ENCODE results near the gene SSH3. TPM values are rescaled to one million over a fixed set of nuclear protein-coding genes. Genes with fewer than 3 reads are reported as not detected.

The SSH3 gene
- total and polyA plus RNA-seq, 2 of the 4 experiments (the other 2 are of a cell fraction) = 7.3 to 26.7 TPM

- ChIA-PET POLR2A (ENCODE audit: unreplicated experiment) (no interaction called here), CTCF (interaction anchor here (1.0 kb wide), 1 partner anchor 13 kb away, joined by 3 read pairs; no protein-coding TSS in a partner anchor)
- Histone ChIP-seq H3K79me1 (ENCODE audit: low read depth in 1 of 2, low read length in 2 of 2) (peaks cover 31 to 100% of the 10 kb centered on the region in 2 experiments), H2BK120ac (ENCODE audit: low read depth, low read length) (no peak overlapping the region), H3K4me1 (ENCODE audit: control insufficient read depth, insufficient read depth, low read length) (peaks cover 32% of the 10 kb centered on the region), H3K14ac (replicated peaks; ENCODE audit: low read depth, low read length) (no peak overlapping the region), H4K91ac (ENCODE audit: insufficient read depth, low read depth, low read length) (peak overlapping the region; percentile 90; the same call in 1 of the 2 replicates), H4K8ac (ENCODE audit: low read depth in 2 of 2, low read length in 2 of 2) (no peak overlapping the region), H2AFZ (replicated peaks; ENCODE audit: low read length, poor library complexity) (no peak overlapping the region), H3K9me3 (ENCODE audit: control insufficient read depth, insufficient read depth, low read length) (no peaks in the 10 kb centered on the region), H3K36me3 (ENCODE audit: control insufficient read depth, insufficient read depth, low read length) (peaks cover 11% of the 10 kb centered on the region), H3K56ac (ENCODE audit: extremely low read depth, insufficient read depth, low read length) (no peak overlapping the region), H4K5ac (ENCODE audit: low read depth, low read length) (no peak overlapping the region; the same call in 1 of the 2 replicates), H3K9me1 (ENCODE audit: insufficient read depth, low read length) (peaks cover 26% of the 10 kb centered on the region), H2BK20ac (ENCODE audit: low read depth, low read length) (0 out of 2 replicates have a peak overlapping the region, but pooled peaks have one; percentile 6), H3K4me2 (ENCODE audit: low read depth, low read length) (no peak overlapping the region), H3K23ac (ENCODE audit: low read depth, low read length) (no peak overlapping the region), H4K20me1 (ENCODE audit: insufficient read depth, low read length) (peaks cover 25% of the 10 kb centered on the region), H3K27me3 (ENCODE audit: control insufficient read depth, insufficient read depth, low read length) (no peaks in the 10 kb centered on the region), H3K4me3 (ENCODE audit: insufficient read depth, low read depth, low read length) (no peak overlapping the region), H2AK5ac (ENCODE audit: low read depth, low read length) (peak overlapping the region; percentile 40), H2BK15ac (ENCODE audit: low read depth, low read length) (no peak overlapping the region), H3K27ac (ENCODE audit: insufficient read depth, low read length) (no peak overlapping the region), H3K9ac (ENCODE audit: low read depth, low read length) (no peak overlapping the region), H2BK5ac (ENCODE audit: low read depth, low read length, poor library complexity, severe bottlenecking) (no peak overlapping the region), H2AK9ac (replicated peaks; ENCODE audit: low read depth, low read length, poor library complexity) (peak overlapping the region; percentile 13), H3K18ac (ENCODE audit: low read depth, low read length) (no peak overlapping the region), H3K4ac (ENCODE audit: low read depth, low read length) (no peak overlapping the region)
- in situ Hi-C loops (cut with MboI; ENCODE audit: low sequenced_read_pairs) = no loop called here
- BruUV-seq (replicated peaks) = no TSS peak
- dilution Hi-C loops (cut with HindIII; ENCODE audit: low sequenced_read_pairs, unreplicated experiment) = no loop called here
- ATAC-seq (ENCODE audit: low read depth) (no peak), DNase-seq (no peak)
- intact Hi-C loops (cut with micrococcal nuclease) = no loop called here
- TF ChIP-seq RAD21 (IDR thresholded peaks at IDR 0.05; ENCODE audit: low read length) = no peak
- no peak for TF ChIP-seq MAFK (IDR thresholded peaks at IDR 0.05; ENCODE audit: low read depth, low read length)
- no peak for TF ChIP-seq CEBPB (IDR thresholded peaks at IDR 0.05; ENCODE audit: low read depth, low read length)
- TF ChIP-seq RCOR1 (IDR thresholded peaks at IDR 0.05; ENCODE audit: insufficient replicate concordance, low read length) = no peak
- TF ChIP-seq CHD1 (IDR thresholded peaks at IDR 0.05; ENCODE audit: low read depth, low read length) = no peak
- TF ChIP-seq SMC3 (IDR thresholded peaks at IDR 0.05; ENCODE audit: low read depth, low read length) = no peak
- no peak for TF ChIP-seq MXI1 (IDR thresholded peaks at IDR 0.05; ENCODE audit: borderline replicate concordance, low read depth, low read length)
- no peak for TF ChIP-seq USF2 (IDR thresholded peaks at IDR 0.05; ENCODE audit: low read depth, low read length)
- 83% methylated on average over 32 of the region's 35 CpGs; no CpG with 5 or more reads in 1 of the 2 experiments for WGBS, 2 experiments (ENCODE audit: extremely low coverage in 2 of 2, insufficient read length in 1 of 2)
Observed at GRCh38 chr11:67274768-67275605, 28.3 kb upstream of the SSH3 start.
